ENCODE data around the gene OR9Q2.
"Not testable (repeated sequence)": the region's sequence is repeated elsewhere in the genome, so short reads cannot be mapped to it uniquely, and the experiment has no call there.

The OR9Q2 gene, protein sequence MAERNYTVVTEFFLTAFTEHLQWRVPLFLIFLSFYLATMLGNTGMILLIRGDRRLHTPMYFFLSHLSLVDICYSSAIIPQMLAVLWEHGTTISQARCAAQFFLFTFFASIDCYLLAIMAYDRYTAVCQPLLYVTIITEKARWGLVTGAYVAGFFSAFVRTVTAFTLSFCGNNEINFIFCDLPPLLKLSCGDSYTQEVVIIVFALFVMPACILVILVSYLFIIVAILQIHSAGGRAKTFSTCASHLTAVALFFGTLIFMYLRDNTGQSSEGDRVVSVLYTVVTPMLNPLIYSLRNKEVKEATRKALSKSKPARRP

GRCh38 chr11:58188770-58189169, at the start of gene OR9Q2:
OR9Q2 (plus strand) TSS chr11:58189070; CDS start chr11:58190491, 1,421 bp downstream.
- no peak for DNase-seq

DNA sequence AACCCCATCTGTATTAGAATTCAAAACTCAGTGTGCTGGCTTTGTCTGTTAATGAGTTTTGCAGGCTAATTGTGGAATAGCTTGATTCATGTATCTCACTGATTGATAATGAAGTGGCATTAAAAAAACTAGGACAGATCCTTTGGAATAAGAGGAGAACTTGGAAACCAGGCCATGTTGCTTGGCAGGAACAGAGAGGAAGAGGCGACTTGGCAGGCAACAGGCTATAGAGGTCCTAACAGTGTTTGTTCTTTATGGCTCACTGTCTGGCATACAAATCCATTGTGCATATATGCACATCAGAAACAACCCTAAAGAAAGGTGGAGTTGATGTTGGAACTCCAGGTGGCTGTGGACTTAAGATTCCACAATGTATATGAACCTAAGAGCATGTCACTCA, 46.1 kb upstream of the OR9Q2 start:
- DNase-seq, result no peak

GRCh38 chr11:58152781-58153180, 36.1 kb upstream of the OR9Q2 start:
- DNase-seq, result no peak

- DNase-seq, result no peak
These were observed 24.5 kb upstream of the OR9Q2 start for GRCh38 chr11:58164389-58164788.

- no peak for DNase-seq
These were observed 23.9 kb upstream of the OR9Q2 start for GRCh38 chr11:58164990-58165389.

GRCh38 chr11:58165504-58166106, 23.3 kb upstream of the OR9Q2 start:
- no peak for DNase-seq

- DNase-seq, result no peak
These were observed 11.3 kb upstream of the OR9Q2 start for GRCh38 chr11:58177409-58178054.

DNA sequence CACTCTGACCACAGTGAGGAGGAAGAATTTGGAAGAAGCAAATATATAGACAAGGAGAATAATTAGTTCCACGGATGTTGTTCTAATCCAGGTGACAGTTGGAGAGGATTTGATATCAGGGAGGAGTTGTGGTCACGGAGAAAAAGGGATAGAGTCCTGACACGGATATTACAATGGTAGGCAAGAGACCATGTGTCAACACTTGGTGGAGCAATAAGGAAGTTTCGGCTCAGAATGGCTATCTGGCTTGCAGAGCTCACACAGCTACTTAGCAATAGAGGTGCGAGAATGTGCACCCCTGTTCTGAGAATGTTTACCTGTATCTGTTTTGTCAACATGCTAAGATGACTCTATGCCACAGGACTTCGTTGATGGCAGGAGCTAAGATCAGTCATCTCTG, 10.4 kb upstream of the OR9Q2 start:
- DNase-seq, result no peak

GRCh38 chr11:58179648-58180047, 9.2 kb upstream of the OR9Q2 start:
- no peak for DNase-seq

- DNase-seq, result no peak
These were observed 1.9 kb upstream of the OR9Q2 start for GRCh38 chr11:58186938-58187337.

DNA sequence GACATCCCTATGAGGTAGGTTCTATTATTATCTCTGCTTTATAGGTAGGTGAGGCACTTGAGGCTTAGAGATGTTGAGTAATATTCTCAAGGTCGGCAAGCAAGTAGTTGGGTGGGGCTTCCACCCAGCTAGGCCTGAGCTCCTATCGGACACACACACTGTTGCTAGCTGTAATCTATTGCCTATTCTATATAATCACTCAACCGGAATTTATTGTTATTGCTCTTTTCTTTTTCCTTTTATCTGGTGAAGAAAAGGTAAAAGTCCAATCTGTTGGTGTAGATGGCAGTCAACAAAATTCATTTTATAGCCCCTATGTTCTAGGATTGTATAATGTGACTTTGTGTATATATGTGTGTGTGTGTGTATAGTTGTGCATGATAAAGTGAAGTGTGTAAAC, 3.4 kb downstream of the OR9Q2 start:
- no peak for DNase-seq

GRCh38 chr11:58193391-58193790, 4.5 kb downstream of the OR9Q2 start:
- no peak for DNase-seq

DNA sequence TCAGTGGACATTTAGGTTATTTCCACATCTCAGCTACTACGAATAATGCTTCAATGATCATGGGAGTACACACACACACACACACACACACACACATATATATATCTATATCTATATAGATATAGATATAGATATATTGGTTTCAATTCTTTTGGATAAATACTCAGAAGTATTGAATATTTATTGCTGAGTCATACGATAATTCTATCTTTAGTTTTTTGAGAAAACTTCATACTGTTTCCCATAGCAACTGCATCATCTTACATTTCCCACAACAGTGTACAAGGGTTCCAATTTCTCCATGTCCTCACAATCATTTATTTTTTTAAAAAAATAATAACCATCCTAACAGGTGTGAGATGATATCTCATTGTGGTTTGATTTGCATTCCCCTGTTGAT, 7.1 kb downstream of the OR9Q2 start:
- DNase-seq, result no peak

DNA sequence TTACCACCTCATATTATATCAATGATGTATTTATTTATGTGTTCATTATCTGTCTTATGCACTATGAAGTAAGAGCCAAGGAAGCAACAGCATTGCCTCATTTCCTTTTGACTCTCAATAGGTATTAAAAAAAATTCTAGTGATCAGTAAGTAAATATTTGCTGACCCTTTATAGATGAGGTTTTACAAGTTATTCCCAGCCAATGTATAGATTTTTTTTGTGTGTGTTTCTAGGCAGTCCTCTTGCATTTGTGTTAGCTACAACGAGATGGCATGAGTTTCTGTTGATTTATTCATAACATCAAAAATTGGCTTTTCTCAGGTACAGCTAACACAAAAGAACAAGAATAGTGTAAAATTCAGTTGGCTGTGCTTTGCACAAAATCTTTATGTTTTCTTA, 10.4 kb downstream of the OR9Q2 start:
- no peak for DNase-seq

GRCh38 chr11:58204042-58204441, 15.2 kb downstream of the OR9Q2 start, which contains the start of gene OR1S2:
OR1S2 (minus strand) TSS chr11:58204142; CDS start chr11:58204142, 0 bp downstream.
- DNase-seq, result no peak

DNA sequence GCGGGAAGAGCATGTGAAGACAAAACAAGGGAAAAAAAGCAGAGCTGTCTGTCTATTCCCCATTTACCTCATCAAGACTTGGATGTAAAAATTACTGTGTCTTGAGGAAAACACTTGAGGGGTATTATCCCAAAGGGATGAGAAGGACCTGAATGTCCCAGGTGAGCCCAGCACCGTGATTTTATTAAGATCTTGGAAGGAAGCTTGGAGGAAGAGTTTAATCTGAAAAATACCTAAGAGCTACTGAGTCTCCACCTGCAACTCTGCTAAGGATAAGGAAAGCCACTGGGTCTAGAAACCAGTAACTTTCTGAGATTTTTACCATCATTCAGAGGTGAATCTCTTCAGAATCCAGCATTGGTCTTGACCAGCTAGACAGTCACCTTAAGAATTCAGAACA, 23.6 kb downstream of the OR9Q2 start, which contains the start of gene OR1S1:
OR1S1 (plus strand) TSS at position 301 of the 400 bp plus-strand sequence.
- DNase-seq, result not testable (repeated sequence)

GRCh38 chr11:58216476-58216875, 27.6 kb downstream of the OR9Q2 start:
- DNase-seq, result no peak

GRCh38 chr11:58222721-58223120, 33.9 kb downstream of the OR9Q2 start:
- no peak for DNase-seq

- DNase-seq, result no peak
These were observed 39.2 kb downstream of the OR9Q2 start for GRCh38 chr11:58227956-58228615.

Data from fibroblast of upper back skin (primary cell).